Parietal lobe (tissue), 1 donor: ENCODE measurements around the gene C15orf40. TPM values are rescaled to one million over a fixed set of nuclear protein-coding genes. Genes with fewer than 3 reads are reported as not detected.

Experiments
- total RNA-seq: library from RNA; depleted of rRNA; stranded (reverse); fragments of >200 nt; gene quantifications from one replicate; pipeline ENCODE4 v1.2.3, GENCODE V29; 2014

The C15orf40 gene
- 28.8 TPM for total RNA-seq

DNA sequence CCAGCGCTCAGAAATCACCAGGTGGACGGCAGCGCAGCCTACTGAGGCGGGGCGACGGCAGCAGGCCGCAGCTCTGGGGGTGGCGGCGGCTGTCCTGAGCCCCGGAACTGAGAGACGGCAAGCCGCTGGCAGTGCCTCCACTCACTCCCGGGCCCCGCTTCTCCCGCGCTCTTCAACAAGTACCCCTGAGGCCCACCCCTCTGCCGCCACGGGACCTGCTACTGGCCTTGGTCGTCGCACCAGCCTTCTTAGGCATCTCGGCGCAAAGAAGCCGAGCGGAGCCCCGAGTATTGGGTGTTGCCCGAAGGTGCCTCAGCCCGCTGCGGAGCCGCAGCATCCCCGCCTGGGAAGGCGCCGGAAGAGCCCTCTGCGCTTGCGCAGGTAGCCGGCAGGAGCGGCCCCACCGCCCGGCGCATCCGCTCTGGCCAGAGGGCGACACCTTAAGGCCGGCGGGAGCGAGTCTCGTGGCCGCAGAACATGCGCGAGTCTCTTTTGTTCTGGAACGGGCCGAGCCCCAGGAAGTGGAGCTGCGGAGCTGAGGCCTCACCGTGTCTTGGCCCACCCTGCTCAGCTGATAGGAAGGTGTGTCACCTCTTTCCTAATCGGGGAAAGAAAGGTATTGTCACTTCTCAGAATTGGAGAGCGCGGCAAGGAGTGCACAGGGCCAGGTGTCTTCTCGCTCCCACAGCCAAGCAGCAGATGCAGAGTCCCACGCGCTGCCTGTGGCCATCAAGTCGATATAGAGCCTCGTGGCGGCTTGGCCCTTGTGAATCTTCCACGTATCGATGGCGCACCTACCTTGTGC, at the start of gene C15orf40:
C15orf40 (minus strand) TSS at position 369 of the 805 bp plus-strand sequence; CDS start at position 337, 32 bp downstream.

DNA sequence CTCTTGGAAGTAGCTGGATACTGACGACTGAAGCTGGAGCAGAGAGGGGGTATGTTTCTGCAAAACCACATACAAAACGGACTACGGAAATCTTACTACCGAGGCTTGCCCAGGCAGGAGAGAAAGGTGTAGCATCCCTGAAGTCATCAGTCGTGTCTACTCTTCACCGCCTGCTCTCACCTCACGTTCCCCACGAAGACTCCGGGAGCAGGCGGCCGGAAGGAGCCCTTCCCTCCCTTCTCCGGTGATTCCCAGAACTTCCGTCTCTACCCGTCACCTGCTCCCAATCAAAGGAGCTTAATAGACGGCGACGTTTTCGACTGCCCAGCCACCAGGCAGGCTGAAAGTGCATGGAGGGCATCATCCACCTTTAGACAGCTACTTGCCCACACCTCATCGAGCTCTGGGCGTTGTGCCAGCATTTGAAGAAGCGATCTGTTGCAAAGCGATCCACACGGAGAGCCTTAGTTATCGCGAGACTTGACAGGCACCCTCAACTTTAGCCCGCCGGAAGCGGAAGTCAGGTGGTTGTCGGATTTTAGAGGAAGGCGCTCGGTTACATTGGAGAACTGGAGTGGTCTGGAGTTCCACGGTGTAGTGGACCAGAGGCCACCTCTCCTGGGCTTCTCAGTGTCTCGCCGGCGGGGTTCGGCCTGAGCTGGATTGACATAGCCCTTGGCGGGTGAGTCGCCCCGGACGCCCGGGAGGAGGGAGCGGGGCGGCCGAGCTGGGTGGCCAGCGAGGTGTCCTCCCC, 25.6 kb downstream of the C15orf40 start, which contains the start of gene RAMAC:
RAMAC (plus strand) TSS at position 523 of the 754 bp plus-strand sequence. CDS start 2,809 bp downstream, outside the sequence.

DNA sequence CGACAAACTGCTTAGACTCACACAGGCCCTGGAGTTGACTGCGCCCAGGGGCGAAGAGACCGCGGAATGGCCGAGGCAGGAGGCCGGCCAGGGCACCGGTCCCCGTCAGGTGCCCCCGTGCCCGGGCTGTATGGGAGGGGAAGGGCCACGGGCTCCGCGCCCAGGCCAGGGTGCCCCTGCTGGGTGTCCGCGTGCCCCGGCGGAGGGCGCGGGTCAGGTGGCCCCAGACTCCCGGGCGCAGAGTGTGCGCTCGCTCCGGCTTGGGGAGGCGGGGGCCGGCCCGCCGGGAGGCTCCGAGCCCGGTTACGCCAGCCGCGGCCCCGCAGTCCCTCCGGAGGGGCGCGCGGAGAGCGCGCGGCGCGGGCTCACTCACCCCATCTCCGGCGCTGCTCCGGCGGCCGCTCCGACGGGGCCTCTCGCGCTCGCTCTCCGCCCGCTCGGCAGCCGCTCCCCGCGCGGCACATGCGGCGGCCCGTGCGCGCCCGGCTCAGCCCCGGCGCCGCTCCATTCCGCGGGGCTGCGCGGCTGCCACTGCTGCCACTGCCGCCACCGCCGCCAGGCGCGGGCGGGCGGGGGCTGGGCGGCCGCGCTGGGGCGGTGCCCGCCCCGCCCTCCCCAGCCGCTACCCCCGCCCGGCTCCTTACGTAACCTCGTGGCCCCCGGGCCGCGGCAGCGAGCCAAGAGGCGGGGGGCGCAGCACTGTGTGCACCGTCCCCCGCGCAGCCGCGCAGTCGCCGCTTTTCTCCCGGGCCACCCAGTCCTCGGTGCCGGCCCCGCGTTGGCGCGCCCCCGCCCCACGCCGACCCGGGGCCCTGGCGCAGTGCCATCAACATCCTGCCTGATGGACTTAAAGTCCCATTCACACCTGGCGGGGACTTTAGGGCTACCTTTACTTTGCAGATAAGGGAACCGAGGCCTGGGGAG, 59.0 kb downstream of the C15orf40 start, which contains the start of gene HOMER2:
HOMER2 (minus strand) TSS at position 563 of the 924 bp plus-strand sequence; CDS start at position 378, 185 bp downstream.

Other genes starting within 250 kb of the C15orf40 start
- gene FSD2, start 205.6 kb downstream of the C15orf40 start, total RNA-seq = not detected
- 4.1 TPM for gene WHAMM, start 202.0 kb downstream of the C15orf40 start, total RNA-seq
- 61.7 TPM for gene HOMER2, start 58.9 kb downstream of the C15orf40 start, total RNA-seq
- 23.5 TPM for gene RAMAC, start 25.4 kb downstream of the C15orf40 start, total RNA-seq
- 136 TPM for gene BTBD1, start 55.6 kb upstream of the C15orf40 start, total RNA-seq
- 15.0 TPM for gene TM6SF1, start 96.0 kb upstream of the C15orf40 start, total RNA-seq
- gene HDGFL3, start 196.2 kb upstream of the C15orf40 start, total RNA-seq = 122 TPM